Parathyroid adenoma (tissue), 2 donors: ENCODE measurements around the gene NYAP1.
"Not testable (repeated sequence)": the region's sequence is repeated elsewhere in the genome, so short reads cannot be mapped to it uniquely, and the experiment has no call there.

Experiments
- H2AFZ ChIP-seq: fragments of 300-600 bp; sonication (generic); one replicate; pipeline ENCODE4 v1.7.0; 2017; ENCODE audit warnings: antibody characterized with exemption, mild to moderate bottlenecking
- H3K27ac ChIP-seq: fragments of 300-600 bp; sonication (generic); one replicate; pipeline ENCODE4 v1.7.0; 2017
- H3K27me3 ChIP-seq: fragments of 300-600 bp; sonication (generic); one replicate; pipeline ENCODE4 v1.7.0; 2017; ENCODE audit warnings: low read length; ENCODE audit not compliant: control insufficient read depth, insufficient read depth
- H3K36me3 ChIP-seq: fragments of 300-600 bp; sonication (generic); one replicate; pipeline ENCODE4 v1.7.0; 2017; ENCODE audit warnings: low read length; ENCODE audit not compliant: control insufficient read depth, insufficient read depth
- H3K4me1 ChIP-seq: fragments of 300-600 bp; sonication (generic); one replicate; pipeline ENCODE4 v1.7.0; 2017; ENCODE audit warnings: control low read depth
- H3K4me2 ChIP-seq: fragments of 300-600 bp; sonication (generic); one replicate; pipeline ENCODE4 v1.7.0; 2017; ENCODE audit warnings: low read length
- H3K4me3 ChIP-seq: fragments of 300-600 bp; sonication (generic); one replicate; pipeline ENCODE4 v1.7.0; 2017; ENCODE audit warnings: low read depth, low read length
- H3K79me2 ChIP-seq: fragments of 300-600 bp; sonication (generic); one replicate; pipeline ENCODE4 v1.7.0; 2017; ENCODE audit warnings: control low read depth
- H3K9ac ChIP-seq: fragments of 300-600 bp; sonication (generic); one replicate; pipeline ENCODE4 v1.7.0; 2017; ENCODE audit warnings: mild to moderate bottlenecking
- H3K9me3 ChIP-seq: fragments of 300-600 bp; sonication (generic); one replicate; pipeline ENCODE4 v1.7.0; 2017; ENCODE audit warnings: low read length; ENCODE audit not compliant: control insufficient read depth
- CTCF ChIP-seq: fragments of 300-600 bp; sonication (generic); IDR thresholded peaks from one replicate; pipeline ENCODE4 v1.7.0; 2017; ENCODE audit warnings: antibody characterized with exemption, mild to moderate bottlenecking
- donor health status: primary hyperparathyroidism.

Gene NYAP1

GRCh38 chr7:100492738-100493475 lies 9.2 kb downstream of the NYAP1 start:
- H3K79me2 ChIP-seq, result no peaks in the 10 kb centered on the region
- H3K27ac ChIP-seq, result no peak overlapping the region
- no peak overlapping the region for H3K4me3 ChIP-seq
- H3K9ac ChIP-seq, result no peak overlapping the region
- H2AFZ ChIP-seq, result peak overlapping the region; percentile 87
- no peaks in the 10 kb centered on the region for H3K4me1 ChIP-seq
- H3K27me3 ChIP-seq, result no peaks in the 10 kb centered on the region
- peak overlapping the region; percentile 47 for H3K4me2 ChIP-seq
- H3K36me3 ChIP-seq, result no peaks in the 10 kb centered on the region
- TF ChIP-seq CTCF, result no peak
- H3K9me3 ChIP-seq, result no peaks in the 10 kb centered on the region

- peak overlapping the region; percentile 87 for H2AFZ ChIP-seq
- no peak overlapping the region for H3K27ac ChIP-seq
- H3K79me2 ChIP-seq, result no peaks in the 10 kb centered on the region
- no peak overlapping the region for H3K9ac ChIP-seq
- no peaks in the 10 kb centered on the region for H3K9me3 ChIP-seq
- H3K4me2 ChIP-seq, result peak overlapping the region; percentile 47
- no peaks in the 10 kb centered on the region for H3K4me1 ChIP-seq
- no peaks in the 10 kb centered on the region for H3K27me3 ChIP-seq
- no peak overlapping the region for H3K4me3 ChIP-seq
- no peak for TF ChIP-seq CTCF
- H3K36me3 ChIP-seq, result no peaks in the 10 kb centered on the region
Observed at GRCh38 chr7:100493476-100494264, 9.9 kb downstream of the NYAP1 start.

GRCh38 chr7:100496509-100496908 lies 12.8 kb downstream of the NYAP1 start:
- no peak overlapping the region for H3K9ac ChIP-seq
- H3K4me1 ChIP-seq, result no peaks in the 10 kb centered on the region
- H3K4me2 ChIP-seq, result no peak overlapping the region
- no peaks in the 10 kb centered on the region for H3K36me3 ChIP-seq
- no peaks in the 10 kb centered on the region for H3K27me3 ChIP-seq
- no peak overlapping the region for H2AFZ ChIP-seq
- TF ChIP-seq CTCF, result no peak
- no peaks in the 10 kb centered on the region for H3K9me3 ChIP-seq
- H3K79me2 ChIP-seq, result no peaks in the 10 kb centered on the region
- no peak overlapping the region for H3K4me3 ChIP-seq
- H3K27ac ChIP-seq, result no peak overlapping the region

GRCh38 chr7:100500743-100501142 lies 17.0 kb downstream of the NYAP1 start:
- not testable (repeated sequence) for H3K4me3 ChIP-seq, H3K36me3 ChIP-seq, H3K27ac ChIP-seq, H3K9ac ChIP-seq, H3K9me3 ChIP-seq, H2AFZ ChIP-seq, H3K79me2 ChIP-seq, H3K27me3 ChIP-seq, H3K4me2 ChIP-seq, H3K4me1 ChIP-seq

- not testable (repeated sequence) for H3K79me2 ChIP-seq, H2AFZ ChIP-seq, H3K4me2 ChIP-seq, H3K4me3 ChIP-seq, H3K36me3 ChIP-seq, H3K9me3 ChIP-seq, H3K9ac ChIP-seq, H3K4me1 ChIP-seq, H3K27ac ChIP-seq, H3K27me3 ChIP-seq
Observed at GRCh38 chr7:100504031-100504430, 20.3 kb downstream of the NYAP1 start.
